Hepatocyte (in vitro differentiated cells): ENCODE measurements around the gene PDIA6. TPM values are rescaled to one million over a fixed set of nuclear protein-coding genes. Genes with fewer than 3 reads are reported as not detected.

ENCODE experiments used
- DNase-seq: peaks from one replicate; pipeline ENCODE4 v3.0.0-alpha.2; 2016; ENCODE audit warnings: low spot score
- H2AFZ ChIP-seq: fragments of 200-600 bp; sonication (generic); 2 replicates; pipeline ENCODE4 v1.6.0; 2016; ENCODE audit warnings: antibody characterized with exemption, mild to moderate bottlenecking
- H3K27ac ChIP-seq: fragments of 200-600 bp; sonication (generic); 2 replicates; pipeline ENCODE4 v1.5.1; 2016; ENCODE audit warnings: mild to moderate bottlenecking
- H3K27me3 ChIP-seq: fragments of 200-600 bp; sonication (generic); 2 replicates; pipeline ENCODE4 v1.6.1; 2016
- H3K36me3 ChIP-seq: fragments of 200-600 bp; sonication (generic); replicated peaks from 2 replicates; pipeline ENCODE4 v1.5.1; 2016; ENCODE audit warnings: low read depth; ENCODE audit not compliant: insufficient read depth
- H3K4me1 ChIP-seq: fragments of 200-600 bp; sonication (generic); 2 replicates; pipeline ENCODE4 v1.5.1; 2016; ENCODE audit warnings: mild to moderate bottlenecking, moderate library complexity; ENCODE audit not compliant: insufficient read depth
- H3K4me2 ChIP-seq: fragments of 200-600 bp; sonication (generic); 2 replicates; pipeline ENCODE4 v1.6.0; 2016
- H3K4me3 ChIP-seq: fragments of 200-600 bp; sonication (generic); 2 replicates; pipeline ENCODE4 v1.5.1; 2016; ENCODE audit warnings: mild to moderate bottlenecking
- H3K79me2 ChIP-seq: fragments of 200-600 bp; sonication (generic); 2 replicates; pipeline ENCODE4 v1.6.0; 2017; ENCODE audit warnings: mild to moderate bottlenecking
- H3K9me2 ChIP-seq: fragments of 200-600 bp; sonication (generic); replicated peaks from 2 replicates; pipeline ENCODE4 v1.6.0; 2017; ENCODE audit warnings: mild to moderate bottlenecking; ENCODE audit not compliant: insufficient read depth
- H3K9me3 ChIP-seq: fragments of 200-600 bp; sonication (generic); 2 replicates; pipeline ENCODE4 v1.5.1; 2016; ENCODE audit warnings: low read depth, mild to moderate bottlenecking
- H4K20me1 ChIP-seq: fragments of 200-600 bp; sonication (generic); 2 replicates; pipeline ENCODE4 v1.6.0; 2016; ENCODE audit warnings: mild to moderate bottlenecking; ENCODE audit not compliant: insufficient read depth, poor library complexity, severe bottlenecking
- EZH2 ChIP-seq: fragments of 200-600 bp; sonication (generic); IDR thresholded peaks from 2 replicates; pipeline ENCODE4 v1.6.1; 2016; ENCODE audit warnings: antibody characterized with exemption, mild to moderate bottlenecking, borderline replicate concordance
- EZH2phosphoT487 ChIP-seq: fragments of 200-600 bp; sonication (generic); IDR thresholded peaks from one replicate; pipeline ENCODE4 v1.6.1; 2018; ENCODE audit warnings: antibody characterized with exemption, mild to moderate bottlenecking, low read depth, moderate library complexity; ENCODE audit not compliant: unreplicated experiment, severe bottlenecking
- whole genome bisulfite sequencing: methylation state at CpG from one replicate; pipeline ENCODE4 v1.1.6; 2016; ENCODE audit warnings: low lambda C conversion rate; ENCODE audit errors: missing lambda C conversion rate; 5-methylcytosine and 5-hydroxymethylcytosine counted together
- polyA plus RNA-seq: library from polyadenylated mRNA; unstranded; fragments of >200 nt; fragmentation: Nextera tagmentation; extraction: Ambion mirVana; gene quantifications from 2 replicates; pipeline ENCODE4 v1.2.1, GENCODE V29; 2016
- total RNA-seq: library from RNA; depleted of rRNA; stranded (reverse); fragments of >200 nt; gene quantifications from 2 replicates; pipeline ENCODE4 v1.2.3, GENCODE V29; 2014
- TF ChIP-seq, protein P1 (sequence below): fragments of 200-600 bp; sonication (generic); IDR thresholded peaks from 2 replicates; pipeline ENCODE4 v1.5.1; 2016; ENCODE audit warnings: antibody characterized with exemption, mild to moderate bottlenecking; ENCODE audit not compliant: poor library complexity

Gene PDIA6
- total and polyA plus RNA-seq, 2 experiments from 2014 or later, result 507 to 715 TPM

DNA sequence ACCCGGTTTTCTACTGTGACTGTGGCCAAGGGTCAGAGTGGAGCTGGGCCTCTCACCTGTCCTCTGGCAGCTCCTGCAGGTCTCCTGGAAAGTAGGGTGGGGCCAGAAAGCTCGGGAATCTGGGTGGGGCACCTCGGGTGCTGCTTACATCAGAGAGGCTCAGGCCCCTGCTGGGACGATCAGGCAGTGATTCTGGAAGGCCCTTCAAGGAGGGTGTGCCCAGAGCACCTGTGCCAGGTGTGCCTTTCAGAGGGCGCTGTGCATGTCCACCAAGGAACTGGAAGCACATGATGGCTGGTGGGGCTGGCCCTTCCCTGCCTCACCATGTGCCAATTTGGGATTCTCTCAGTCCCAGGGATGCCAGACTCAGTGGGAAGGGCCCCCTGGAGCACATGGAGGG, 47.1 kb downstream of the PDIA6 start:
- Histone ChIP-seq H2AFZ (no peak overlapping the region), H3K9me2 (no peaks in the 10 kb centered on the region)

DNA sequence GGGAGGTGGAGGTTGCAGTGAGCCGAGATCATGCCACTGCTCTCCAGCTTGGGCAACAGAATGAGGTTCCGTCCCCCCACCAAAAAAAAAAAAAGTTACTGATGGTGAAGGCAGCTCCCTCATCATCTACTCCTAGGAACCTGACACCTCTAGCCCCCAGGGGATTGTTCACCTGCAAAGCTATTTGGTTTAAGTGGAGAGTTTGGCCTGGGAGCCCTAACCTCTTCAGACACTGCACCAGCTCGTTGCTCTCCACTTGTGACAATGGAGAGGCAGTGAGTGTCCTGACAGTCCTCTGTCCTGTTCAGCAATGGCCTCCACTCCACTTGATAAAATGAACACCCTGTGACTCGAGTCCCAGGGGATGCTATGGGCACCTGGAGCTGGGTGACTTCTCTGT, 47.7 kb downstream of the PDIA6 start:
- H3K4me3 ChIP-seq, result no peak overlapping the region
- no peaks in the 10 kb centered on the region for H3K27me3 ChIP-seq
- no peak overlapping the region for H2AFZ ChIP-seq
- no peaks in the 10 kb centered on the region for H3K36me3 ChIP-seq
- no peak overlapping the region for H3K4me2 ChIP-seq
- no peak for DNase-seq
- no peaks in the 10 kb centered on the region for H3K4me1 ChIP-seq
- no peaks in the 10 kb centered on the region for H3K9me2 ChIP-seq
- TF ChIP-seq EZH2phosphoT487, result no peak
- TF ChIP-seq EZH2, result no peak
- TF ChIP-seq, protein P1, sequence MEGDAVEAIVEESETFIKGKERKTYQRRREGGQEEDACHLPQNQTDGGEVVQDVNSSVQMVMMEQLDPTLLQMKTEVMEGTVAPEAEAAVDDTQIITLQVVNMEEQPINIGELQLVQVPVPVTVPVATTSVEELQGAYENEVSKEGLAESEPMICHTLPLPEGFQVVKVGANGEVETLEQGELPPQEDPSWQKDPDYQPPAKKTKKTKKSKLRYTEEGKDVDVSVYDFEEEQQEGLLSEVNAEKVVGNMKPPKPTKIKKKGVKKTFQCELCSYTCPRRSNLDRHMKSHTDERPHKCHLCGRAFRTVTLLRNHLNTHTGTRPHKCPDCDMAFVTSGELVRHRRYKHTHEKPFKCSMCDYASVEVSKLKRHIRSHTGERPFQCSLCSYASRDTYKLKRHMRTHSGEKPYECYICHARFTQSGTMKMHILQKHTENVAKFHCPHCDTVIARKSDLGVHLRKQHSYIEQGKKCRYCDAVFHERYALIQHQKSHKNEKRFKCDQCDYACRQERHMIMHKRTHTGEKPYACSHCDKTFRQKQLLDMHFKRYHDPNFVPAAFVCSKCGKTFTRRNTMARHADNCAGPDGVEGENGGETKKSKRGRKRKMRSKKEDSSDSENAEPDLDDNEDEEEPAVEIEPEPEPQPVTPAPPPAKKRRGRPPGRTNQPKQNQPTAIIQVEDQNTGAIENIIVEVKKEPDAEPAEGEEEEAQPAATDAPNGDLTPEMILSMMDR, result no peak
- 74% methylated on average over 4 of the region's 4 CpGs for WGBS
- H3K27ac ChIP-seq, result peak overlapping the region; percentile 74
- no peaks in the 10 kb centered on the region for H4K20me1 ChIP-seq
- H3K9me3 ChIP-seq, result no peaks in the 10 kb centered on the region
- H3K79me2 ChIP-seq, result no peaks in the 10 kb centered on the region

More for the DNA sequence above, 47.1 kb downstream of the PDIA6 start:
- H3K4me2 ChIP-seq, result no peak overlapping the region
- no peaks in the 10 kb centered on the region for H3K4me1 ChIP-seq
- H3K79me2 ChIP-seq, result no peaks in the 10 kb centered on the region
- no peaks in the 10 kb centered on the region for H3K27me3 ChIP-seq
- H3K36me3 ChIP-seq, result no peaks in the 10 kb centered on the region
- DNase-seq, result peak; percentile 64
- no peak overlapping the region for H3K4me3 ChIP-seq
- H3K9me3 ChIP-seq, result no peaks in the 10 kb centered on the region
- H3K27ac ChIP-seq, result peak overlapping the region; percentile 74
- WGBS, result 77% methylated on average over 3 of the region's 5 CpGs
- no peaks in the 10 kb centered on the region for H4K20me1 ChIP-seq
- no peak for TF ChIP-seq EZH2phosphoT487
- TF ChIP-seq, protein P1, result no peak
- TF ChIP-seq EZH2, result no peak

GRCh38 chr2:10764096-10764785, 48.3 kb downstream of the PDIA6 start:
- no peaks in the 10 kb centered on the region for H3K9me3 ChIP-seq
- H3K9me2 ChIP-seq, result no peaks in the 10 kb centered on the region
- no peaks in the 10 kb centered on the region for H3K27me3 ChIP-seq
- no peak overlapping the region for H3K4me2 ChIP-seq
- H2AFZ ChIP-seq, result no peak overlapping the region
- H4K20me1 ChIP-seq, result no peaks in the 10 kb centered on the region
- DNase-seq, result no peak
- 92% methylated on average over 18 of the region's 18 CpGs for WGBS
- TF ChIP-seq EZH2phosphoT487, result no peak
- TF ChIP-seq, protein P1, result no peak
- no peak for TF ChIP-seq EZH2
- H3K79me2 ChIP-seq, result no peaks in the 10 kb centered on the region
- no peaks in the 10 kb centered on the region for H3K4me1 ChIP-seq
- no peak overlapping the region for H3K27ac ChIP-seq
- H3K36me3 ChIP-seq, result no peaks in the 10 kb centered on the region
- H3K4me3 ChIP-seq, result no peak overlapping the region
